NB4 (cell line): ENCODE data around the gene HEXIM1.

ENCODE experiments used
- DNase-seq: peaks from one replicate; pipeline ENCODE4 v3.0.0; 2010; ENCODE audit warnings: low read depth
- H3K4me3 ChIP-seq: one replicate; pipeline ENCODE4 v1.5.1; 2011; ENCODE audit warnings: mild to moderate bottlenecking, low read depth, low read length, moderate library complexity
- CTCF ChIP-seq: IDR thresholded peaks from one replicate; pipeline ENCODE4 v1.5.1; 2012; ENCODE audit warnings: low read depth, low read length
- MAX ChIP-seq: IDR thresholded peaks from 2 replicates; pipeline ENCODE4 v1.6.1; 2011; ENCODE audit warnings: low read depth, low read length
- MYC ChIP-seq: IDR thresholded peaks from 2 replicates; pipeline ENCODE4 v1.6.1; 2011; ENCODE audit warnings: low read depth, low read length
- POLR2A ChIP-seq: IDR thresholded peaks from 2 replicates; pipeline ENCODE4 v1.6.1; 2011; ENCODE audit warnings: mild to moderate bottlenecking; ENCODE audit not compliant: insufficient read length; ENCODE audit errors: extremely low read depth

HEXIM1 gene

GRCh38 chr17:45112559-45113423, 35.5 kb upstream of the HEXIM1 start:
- DNase-seq: no peak
- TF ChIP-seq MYC (no peak), CTCF (no peak), POLR2A (no peak), MAX (no peak)
- H3K4me3 ChIP-seq: no peak overlapping the region

- no peak overlapping the region for H3K4me3 ChIP-seq
- TF ChIP-seq CTCF (no peak), MAX (no peak), MYC (no peak), POLR2A (no peak)
- DNase-seq: no peak
These were observed 34.9 kb upstream of the HEXIM1 start for GRCh38 chr17:45113424-45113754.

- no peak overlapping the region for H3K4me3 ChIP-seq
- TF ChIP-seq CTCF (no peak), MYC (no peak), POLR2A (no peak), MAX (no peak)
- DNase-seq: no peak
These were observed 34.0 kb upstream of the HEXIM1 start for GRCh38 chr17:45114117-45114932.

- H3K4me3 ChIP-seq: no peak overlapping the region
- TF ChIP-seq CTCF (no peak), MYC (no peak), MAX (no peak), POLR2A (no peak)
- DNase-seq: no peak
These were observed 33.2 kb upstream of the HEXIM1 start for GRCh38 chr17:45115015-45115625.

GRCh38 chr17:45115871-45116270, 32.4 kb upstream of the HEXIM1 start:
- TF ChIP-seq CTCF (no peak), MYC (no peak), POLR2A (no peak), MAX (no peak)
- H3K4me3 ChIP-seq: no peak overlapping the region
- no peak for DNase-seq
